Effector memory CD4-positive, alpha-beta T cell (primary cell): ENCODE results near the gene TRDN.

Experiments
- DNase-seq, 3 donors: peaks; one replicate each; pipeline ENCODE4 v3.0.0-alpha.2; 2020
- H3K27ac ChIP-seq: 2 replicates; pipeline ENCODE4 v1.7.0; 2013; ENCODE audit warnings: mild to moderate bottlenecking, low read length, moderate library complexity; ENCODE audit not compliant: insufficient read depth, poor library complexity, severe bottlenecking
- H3K27me3 ChIP-seq: replicated peaks from 2 replicates; pipeline ENCODE4 v1.7.0; 2013; ENCODE audit warnings: mild to moderate bottlenecking, low read length; ENCODE audit not compliant: insufficient read depth, control insufficient read depth, poor library complexity, severe bottlenecking
- H3K36me3 ChIP-seq: 2 replicates; pipeline ENCODE4 v1.7.0; 2013; ENCODE audit warnings: mild to moderate bottlenecking, low read length, moderate library complexity; ENCODE audit not compliant: control insufficient read depth, insufficient read depth
- H3K4me1 ChIP-seq: 2 replicates; pipeline ENCODE4 v1.7.0; 2013; ENCODE audit warnings: low read length, mild to moderate bottlenecking; ENCODE audit not compliant: control insufficient read depth, insufficient read depth, poor library complexity, severe bottlenecking
- H3K4me3 ChIP-seq: 2 replicates; pipeline ENCODE4 v1.7.0; 2013; ENCODE audit warnings: low read length, low read depth, mild to moderate bottlenecking; ENCODE audit not compliant: insufficient read depth, poor library complexity, severe bottlenecking
- H3K9me3 ChIP-seq: 2 replicates; pipeline ENCODE4 v1.7.0; 2013; ENCODE audit warnings: mild to moderate bottlenecking, low read length, moderate library complexity; ENCODE audit not compliant: control insufficient read depth

The TRDN gene

DNA sequence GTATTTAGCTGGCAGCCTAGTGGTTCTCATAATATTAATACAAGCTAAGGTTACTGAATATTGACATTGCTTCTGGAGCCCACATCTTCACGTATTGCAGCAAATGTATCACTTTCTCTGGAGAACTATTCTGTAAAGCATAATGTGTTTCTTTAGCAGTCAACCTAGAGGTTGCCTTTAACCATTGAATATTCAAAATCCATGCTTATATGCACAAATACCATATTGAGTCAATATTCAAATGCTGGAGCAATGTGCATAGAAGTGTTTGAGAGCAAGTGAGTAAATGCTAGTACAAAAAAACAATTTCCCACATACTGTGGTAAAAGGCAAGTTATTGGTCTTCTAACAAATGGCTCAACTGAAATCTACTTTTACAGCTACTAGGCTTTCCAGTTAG, 231.8 kb downstream of the TRDN start:
- no peak for DNase-seq
- Histone ChIP-seq H3K27ac (no peak overlapping the region), H3K36me3 (no peaks in the 10 kb centered on the region), H3K27me3 (no peaks in the 10 kb centered on the region), H3K4me3 (no peak overlapping the region), H3K4me1 (no peaks in the 10 kb centered on the region), H3K9me3 (no peaks in the 10 kb centered on the region)

- Histone ChIP-seq H3K27ac (no peak overlapping the region), H3K36me3 (no peaks in the 10 kb centered on the region), H3K9me3 (no peaks in the 10 kb centered on the region), H3K4me1 (no peaks in the 10 kb centered on the region), H3K4me3 (no peak overlapping the region), H3K27me3 (no peaks in the 10 kb centered on the region)
- DNase-seq, result no peak
Observed at GRCh38 chr6:123402052-123402451, 234.7 kb downstream of the TRDN start.

GRCh38 chr6:123398072-123398471, 238.7 kb downstream of the TRDN start:
- Histone ChIP-seq H3K9me3 (no peaks in the 10 kb centered on the region), H3K4me1 (no peaks in the 10 kb centered on the region), H3K27ac (no peak overlapping the region), H3K36me3 (no peaks in the 10 kb centered on the region), H3K27me3 (no peaks in the 10 kb centered on the region), H3K4me3 (no peak overlapping the region)
- no peak for DNase-seq

GRCh38 chr6:123393331-123393730, 243.4 kb downstream of the TRDN start:
- Histone ChIP-seq H3K4me3 (no peak overlapping the region), H3K36me3 (no peaks in the 10 kb centered on the region), H3K27me3 (no peaks in the 10 kb centered on the region), H3K4me1 (no peaks in the 10 kb centered on the region), H3K9me3 (no peaks in the 10 kb centered on the region), H3K27ac (no peak overlapping the region)
- no peak for DNase-seq

- H3K4me3 ChIP-seq, result no peak overlapping the region
- H3K27me3 ChIP-seq, result no peaks in the 10 kb centered on the region
- H3K27ac ChIP-seq, result no peak overlapping the region
- no peaks in the 10 kb centered on the region for H3K4me1 ChIP-seq
- H3K9me3 ChIP-seq, result no peaks in the 10 kb centered on the region
- H3K36me3 ChIP-seq, result no peaks in the 10 kb centered on the region
- DNase-seq, result no peak
Observed at GRCh38 chr6:123383718-123384117, 253.0 kb downstream of the TRDN start.

GRCh38 chr6:123380257-123380656, 256.5 kb downstream of the TRDN start:
- Histone ChIP-seq H3K36me3 (no peaks in the 10 kb centered on the region), H3K9me3 (no peaks in the 10 kb centered on the region), H3K27ac (no peak overlapping the region), H3K27me3 (no peaks in the 10 kb centered on the region), H3K4me1 (no peaks in the 10 kb centered on the region), H3K4me3 (no peak overlapping the region)
- no peak for DNase-seq

- DNase-seq, result no peak
- H3K9me3 ChIP-seq, result no peaks in the 10 kb centered on the region
- H3K27me3 ChIP-seq, result no peaks in the 10 kb centered on the region
- no peaks in the 10 kb centered on the region for H3K4me1 ChIP-seq
- H3K4me3 ChIP-seq, result no peak overlapping the region
- H3K36me3 ChIP-seq, result no peaks in the 10 kb centered on the region
- no peak overlapping the region for H3K27ac ChIP-seq
Observed at GRCh38 chr6:123372737-123373136, 264.0 kb downstream of the TRDN start.

- no peaks in the 10 kb centered on the region for H3K27me3 ChIP-seq
- no peaks in the 10 kb centered on the region for H3K36me3 ChIP-seq
- H3K27ac ChIP-seq, result no peak overlapping the region
- no peaks in the 10 kb centered on the region for H3K9me3 ChIP-seq
- no peaks in the 10 kb centered on the region for H3K4me1 ChIP-seq
- DNase-seq, result no peak
- no peak overlapping the region for H3K4me3 ChIP-seq
Observed at GRCh38 chr6:123363912-123364311, 272.8 kb downstream of the TRDN start.

- H3K27me3 ChIP-seq, result no peaks in the 10 kb centered on the region
- no peak for DNase-seq
- H3K36me3 ChIP-seq, result no peaks in the 10 kb centered on the region
- H3K27ac ChIP-seq, result no peak overlapping the region
- no peaks in the 10 kb centered on the region for H3K4me1 ChIP-seq
- H3K4me3 ChIP-seq, result no peak overlapping the region
- no peaks in the 10 kb centered on the region for H3K9me3 ChIP-seq
Observed at GRCh38 chr6:123360359-123360758, 276.4 kb downstream of the TRDN start.

GRCh38 chr6:123352705-123353104, 284.0 kb downstream of the TRDN start:
- Histone ChIP-seq H3K4me3 (no peak overlapping the region), H3K9me3 (no peaks in the 10 kb centered on the region), H3K36me3 (no peaks in the 10 kb centered on the region), H3K4me1 (no peaks in the 10 kb centered on the region), H3K27ac (no peak overlapping the region), H3K27me3 (no peaks in the 10 kb centered on the region)
- no peak for DNase-seq

- no peak overlapping the region for H3K4me3 ChIP-seq
- H3K9me3 ChIP-seq, result no peaks in the 10 kb centered on the region
- H3K4me1 ChIP-seq, result no peaks in the 10 kb centered on the region
- H3K27me3 ChIP-seq, result no peaks in the 10 kb centered on the region
- no peak for DNase-seq
- H3K36me3 ChIP-seq, result no peaks in the 10 kb centered on the region
- no peak overlapping the region for H3K27ac ChIP-seq
Observed at GRCh38 chr6:123352279-123352678, 284.5 kb downstream of the TRDN start.
